Measurements from ENCODE around the gene NABP1. TPM values are rescaled to one million over a fixed set of nuclear protein-coding genes. Genes with fewer than 3 reads are reported as not detected.

The NABP1 gene
- total RNA-seq, 2 experiments from 2014 or later = 51.3 to 52.0 TPM

GRCh38 chr2:191645032-191645431 is 32.9 kb upstream of the NABP1 start:
- POLR2A ChIA-PET = no interaction called here

GRCh38 chr2:191645434-191646162 is 32.3 kb upstream of the NABP1 start:
- ChIA-PET CTCF (no interaction called here), POLR2A (no interaction called here)

More at GRCh38 chr2:191645032-191645431, 32.9 kb upstream of the NABP1 start:
- CTCF ChIA-PET = no interaction called here

GRCh38 chr2:191646163-191646902 is 31.6 kb upstream of the NABP1 start:
- CTCF ChIA-PET = no interaction called here
- POLR2A ChIA-PET = no interaction called here

- CTCF ChIA-PET = no interaction called here
- POLR2A ChIA-PET = no interaction called here
These were observed 28.4 kb upstream of the NABP1 start for GRCh38 chr2:191649519-191649918.

GRCh38 chr2:191650896-191651773 is 26.8 kb upstream of the NABP1 start:
- ChIA-PET CTCF (interaction anchor here (1.1 kb wide), 1 partner anchor 25 kb away, joined by 4 read pairs; no protein-coding TSS in a partner anchor), POLR2A (interaction anchor here (1.1 kb wide), 1 partner anchor 26 kb away, joined by 3 read pairs; no protein-coding TSS in a partner anchor)

GRCh38 chr2:191653667-191654391 is 24.1 kb upstream of the NABP1 start:
- ChIA-PET CTCF (no interaction called here), POLR2A (no interaction called here)

- ChIA-PET CTCF (no interaction called here), POLR2A (no interaction called here)
These were observed 21.5 kb upstream of the NABP1 start for GRCh38 chr2:191656391-191656790.

- POLR2A ChIA-PET = no interaction called here
These were observed 21.1 kb upstream of the NABP1 start for GRCh38 chr2:191656792-191657191.

GRCh38 chr2:191657977-191658376 is 20.0 kb upstream of the NABP1 start:
- CTCF ChIA-PET = no interaction called here
- POLR2A ChIA-PET = no interaction called here

More at GRCh38 chr2:191656792-191657191, 21.1 kb upstream of the NABP1 start:
- CTCF ChIA-PET = no interaction called here

GRCh38 chr2:191659198-191659597 is 18.7 kb upstream of the NABP1 start:
- ChIA-PET POLR2A (interaction anchor here (1.1 kb wide), 1 partner anchor 21 kb away, joined by 3 read pairs; no protein-coding TSS in a partner anchor), CTCF (no interaction called here)

- CTCF ChIA-PET = no interaction called here
- POLR2A ChIA-PET = no interaction called here
These were observed 17.4 kb upstream of the NABP1 start for GRCh38 chr2:191660575-191660974.

GRCh38 chr2:191661097-191661924 is 16.6 kb upstream of the NABP1 start:
- CTCF ChIA-PET = no interaction called here
- POLR2A ChIA-PET = no interaction called here

GRCh38 chr2:191664823-191665677 is 12.9 kb upstream of the NABP1 start:
- ChIA-PET POLR2A (no interaction called here), CTCF (no interaction called here)

- ChIA-PET CTCF (no interaction called here), POLR2A (no interaction called here)
These were observed 11.7 kb upstream of the NABP1 start for GRCh38 chr2:191666226-191666625.

GRCh38 chr2:191666732-191667131 is 11.2 kb upstream of the NABP1 start:
- CTCF ChIA-PET = no interaction called here
- POLR2A ChIA-PET = no interaction called here

- ChIA-PET CTCF (no interaction called here), POLR2A (no interaction called here)
These were observed 7.9 kb upstream of the NABP1 start for GRCh38 chr2:191670076-191670475.

- ChIA-PET CTCF (no interaction called here), POLR2A (no interaction called here)
These were observed 7.1 kb upstream of the NABP1 start for GRCh38 chr2:191670787-191671186.
